SK-N-MC (cell line): ENCODE measurements around the gene KIF27.
"Not testable (repeated sequence)": the region's sequence is repeated elsewhere in the genome, so short reads cannot be mapped to it uniquely, and the experiment has no call there.

Source experiments
- EZH2 ChIP-seq: fragments of 200-600 bp; sonication (generic); IDR thresholded peaks from one replicate; pipeline ENCODE4 v1.6.1; 2017; ENCODE audit warnings: antibody characterized with exemption
- POLR2AphosphoS5 ChIP-seq: IDR thresholded peaks from 2 replicates; pipeline ENCODE4 v1.6.1; 2012; ENCODE audit warnings: mild to moderate bottlenecking, low read depth, low read length, borderline replicate concordance

GRCh38 chr9:83837070-83837643 lies 84.1 kb downstream of the KIF27 start:
- TF ChIP-seq POLR2AphosphoS5, EZH2: not testable (repeated sequence)
